DND-41 (cell line): ENCODE data around the gene PRRT2.

ENCODE experiments used
- ATAC-seq: fragments of 200-7000 bp; cut with Tn5 transposase; 3 replicates; pipeline ENCODE4 v1.9.1; 2021; ENCODE audit warnings: low read depth; ENCODE audit not compliant: insufficient read depth
- DNase-seq: peaks from one replicate; pipeline ENCODE4 v3.0.0-alpha.2; 2020
- H2AFZ ChIP-seq: 2 replicates; pipeline ENCODE4 v1.6.0; 2012; ENCODE audit warnings: low read depth, low read length
- H3K27ac ChIP-seq: 2 replicates; pipeline ENCODE4 v1.5.1; 2012; ENCODE audit warnings: low read length, inconsistent platforms
- H3K27me3 ChIP-seq: fragments of 200-600 bp; sonication (generic); 2 replicates; pipeline ENCODE4 v1.6.0; 2012; ENCODE audit warnings: low read length, mild to moderate bottlenecking, inconsistent platforms; ENCODE audit not compliant: insufficient read depth, poor library complexity
- H3K36me3 ChIP-seq: 2 replicates; pipeline ENCODE4 v1.5.1; 2012; ENCODE audit warnings: low read length, inconsistent platforms; ENCODE audit not compliant: insufficient read depth
- H3K4me1 ChIP-seq: 2 replicates; pipeline ENCODE4 v1.5.1; 2012; ENCODE audit warnings: mild to moderate bottlenecking, low read length; ENCODE audit not compliant: insufficient read depth
- H3K4me2 ChIP-seq: 2 replicates; pipeline ENCODE4 v1.6.0; 2012; ENCODE audit warnings: mild to moderate bottlenecking, moderate library complexity, low read length, inconsistent platforms; ENCODE audit not compliant: insufficient read depth
- H3K4me3 ChIP-seq, 2 experiments: fragments of 200-600 bp in 1 of 2; shearing (Covaris generic) in 1 of 2; 2 replicates each; pipeline ENCODE4 v1.5.1; 2012 to 2016; ENCODE audit warnings: inconsistent platforms in 2 of 2, low read length in 2 of 2, mild to moderate bottlenecking in 2 of 2, low read depth in 1 of 2, moderate library complexity in 1 of 2
- H3K79me2 ChIP-seq: 2 replicates; pipeline ENCODE4 v1.6.0; 2012; ENCODE audit warnings: low read length, inconsistent platforms; ENCODE audit not compliant: insufficient read depth
- H3K9ac ChIP-seq: 2 replicates; pipeline ENCODE4 v1.6.0; 2012; ENCODE audit warnings: low read depth, mild to moderate bottlenecking, inconsistent platforms, low read length, moderate library complexity
- H3K9me3 ChIP-seq: 2 replicates; pipeline ENCODE4 v1.5.1; 2012; ENCODE audit warnings: low read length, moderate library complexity, mild to moderate bottlenecking, inconsistent platforms; ENCODE audit not compliant: insufficient read depth, severe bottlenecking
- H4K20me1 ChIP-seq: 2 replicates; pipeline ENCODE4 v1.6.0; 2012; ENCODE audit warnings: low read length; ENCODE audit not compliant: insufficient read depth
- CTCF ChIP-seq: IDR thresholded peaks from 2 replicates; pipeline ENCODE4 v1.5.1; 2012; ENCODE audit warnings: borderline replicate concordance, low read length, moderate library complexity, mild to moderate bottlenecking; ENCODE audit not compliant: poor library complexity, severe bottlenecking; ENCODE audit errors: extremely low read depth
- EZH2 ChIP-seq: IDR thresholded peaks from 3 replicates; pipeline ENCODE4 v1.6.1; 2012; ENCODE audit warnings: borderline replicate concordance, low read depth, mild to moderate bottlenecking, moderate library complexity, low read length, inconsistent platforms; ENCODE audit not compliant: severe bottlenecking

The PRRT2 gene

GRCh38 chr16:29810699-29811169 lies 1.3 kb upstream of the PRRT2 start:
- no peaks in the 10 kb centered on the region for H3K27me3 ChIP-seq
- H3K36me3 ChIP-seq, result peaks cover 40% of the 10 kb centered on the region
- peaks cover 36% of the 10 kb centered on the region for H4K20me1 ChIP-seq
- DNase-seq, result no peak
- no peak overlapping the region for H3K9ac ChIP-seq
- peaks cover 50% of the 10 kb centered on the region for H3K79me2 ChIP-seq
- no peak overlapping the region for H2AFZ ChIP-seq
- peak overlapping the region; percentile 96; the same call in 1 of the 2 replicates for H3K4me2 ChIP-seq
- H3K4me3 ChIP-seq, result no peak overlapping the region
- H3K4me1 ChIP-seq, result peaks cover 69% of the 10 kb centered on the region
- H3K27ac ChIP-seq, result no peak overlapping the region
- ATAC-seq, result no peak
- H3K9me3 ChIP-seq, result no peaks in the 10 kb centered on the region
- TF ChIP-seq EZH2 (no peak), CTCF (no peak)

- H3K79me2 ChIP-seq, result peaks cover 52% of the 10 kb centered on the region
- no peaks in the 10 kb centered on the region for H3K27me3 ChIP-seq
- ATAC-seq, result peak; percentile 24
- H3K9me3 ChIP-seq, result no peaks in the 10 kb centered on the region
- H3K4me3 ChIP-seq, result no peak overlapping the region; a peak in 1 of 4 replicates
- H3K4me1 ChIP-seq, result peaks cover 69% of the 10 kb centered on the region
- H4K20me1 ChIP-seq, result peaks cover 36% of the 10 kb centered on the region
- no peak overlapping the region for H2AFZ ChIP-seq
- DNase-seq, result peak; percentile 74
- H3K9ac ChIP-seq, result no peak overlapping the region
- no peak for TF ChIP-seq CTCF
- TF ChIP-seq EZH2, result no peak
- H3K27ac ChIP-seq, result peak overlapping the region; percentile 1; the same call in 1 of the 2 replicates
- peaks cover 40% of the 10 kb centered on the region for H3K36me3 ChIP-seq
- peak overlapping the region; percentile 96; the same call in 1 of the 2 replicates for H3K4me2 ChIP-seq
Measured at GRCh38 chr16:29811170-29811895, 660 bp upstream of the PRRT2 start.

GRCh38 chr16:29812754-29813643 lies 1.0 kb downstream of the PRRT2 start:
- H2AFZ ChIP-seq, result no peak overlapping the region
- peaks cover 53% of the 10 kb centered on the region for H3K79me2 ChIP-seq
- H3K36me3 ChIP-seq, result peaks cover 31% of the 10 kb centered on the region
- H3K27ac ChIP-seq, result no peak overlapping the region
- H4K20me1 ChIP-seq, result peaks cover 28% of the 10 kb centered on the region
- no peaks in the 10 kb centered on the region for H3K27me3 ChIP-seq
- TF ChIP-seq CTCF, result no peak
- TF ChIP-seq EZH2, result no peak
- peak overlapping the region; percentile 95; the same call in 1 of the 2 replicates for H3K9ac ChIP-seq
- DNase-seq (no peak), ATAC-seq (no peak)
- no peak overlapping the region for H3K4me3 ChIP-seq
- H3K4me1 ChIP-seq, result peaks cover 76% of the 10 kb centered on the region
- no peaks in the 10 kb centered on the region for H3K9me3 ChIP-seq
- H3K4me2 ChIP-seq, result no peak overlapping the region
